GM12878 (cell line): ENCODE measurements around the gene FAM9C. TPM values are rescaled to one million over a fixed set of nuclear protein-coding genes. Genes with fewer than 3 reads are reported as not detected.

ENCODE experiments used
- BCLAF1 ChIP-seq: fragments of 450-650 bp; IDR thresholded peaks from 2 replicates; pipeline ENCODE4 v1.6.1; 2017; ENCODE audit warnings: antibody characterized with exemption, mild to moderate bottlenecking, moderate library complexity
- BMI1 ChIP-seq: fragments of 450-650 bp; IDR thresholded peaks from 2 replicates; pipeline ENCODE4 v1.6.1; 2016; ENCODE audit warnings: mild to moderate bottlenecking, moderate library complexity, borderline replicate concordance
- FOS ChIP-seq: IDR thresholded peaks from 3 replicates; pipeline ENCODE4 v1.6.1; 2011; ENCODE audit warnings: borderline replicate concordance; ENCODE audit not compliant: insufficient read length; ENCODE audit errors: extremely low read depth
- IKZF2 ChIP-seq, 2 experiments: fragments of 450-650 bp; IDR thresholded peaks; 2 replicates each; pipeline ENCODE4 v1.6.1; 2017; ENCODE audit warnings: mild to moderate bottlenecking in 2 of 2, moderate library complexity in 2 of 2
- JUNB ChIP-seq: IDR thresholded peaks from 2 replicates; pipeline ENCODE4 v1.6.1; 2016; ENCODE audit warnings: antibody characterized with exemption, mild to moderate bottlenecking
- MTA2 ChIP-seq: fragments of 450-650 bp; IDR thresholded peaks from 2 replicates; pipeline ENCODE4 v1.6.1; 2016; ENCODE audit warnings: low read depth, mild to moderate bottlenecking, moderate library complexity
- NFXL1 ChIP-seq: fragments of 450-650 bp; IDR thresholded peaks from 2 replicates; pipeline ENCODE4 v1.6.1; 2017; ENCODE audit warnings: antibody characterized with exemption, mild to moderate bottlenecking, borderline replicate concordance
- POLR2AphosphoS5 ChIP-seq: IDR thresholded peaks from 2 replicates; pipeline ENCODE4 v1.6.1; 2011; ENCODE audit warnings: mild to moderate bottlenecking, low read length, inconsistent platforms
- RELB ChIP-seq: fragments of 450-650 bp; IDR thresholded peaks from 2 replicates; pipeline ENCODE4 v1.6.1; 2017; ENCODE audit warnings: low read depth, mild to moderate bottlenecking, moderate library complexity
- RUNX3 ChIP-seq: IDR thresholded peaks from 2 replicates; pipeline ENCODE4 v1.6.1; 2012; ENCODE audit warnings: low read length, inconsistent platforms
- SREBF1 ChIP-seq: IDR thresholded peaks from 2 replicates; pipeline ENCODE4 v1.6.1; 2012; ENCODE audit warnings: mild to moderate bottlenecking, low read length
- SUPT20H ChIP-seq: IDR thresholded peaks from 2 replicates; pipeline ENCODE4 v1.6.1; 2011; ENCODE audit warnings: low read depth, mild to moderate bottlenecking, low read length, moderate library complexity, borderline replicate concordance; ENCODE audit not compliant: control insufficient read depth
- TCF7 ChIP-seq: IDR thresholded peaks from 2 replicates; pipeline ENCODE4 v1.6.1; 2014; ENCODE audit warnings: antibody characterized with exemption, borderline replicate concordance
- USF2 ChIP-seq: IDR thresholded peaks from 2 replicates; pipeline ENCODE4 v1.6.1; 2011; ENCODE audit warnings: low read depth, low read length, improper control_type of control experiment, borderline replicate concordance
- ZBTB11 ChIP-seq: fragments of 450-650 bp; formaldehyde crosslinking; IDR thresholded peaks from 2 replicates; pipeline ENCODE4 v1.5.0; 2022; ENCODE audit warnings: mild to moderate bottlenecking, missing genetic modification characterization
- ZNF207 ChIP-seq: fragments of 450-650 bp; IDR thresholded peaks from 2 replicates; pipeline ENCODE4 v1.6.1; 2014; ENCODE audit warnings: antibody characterized with exemption, mild to moderate bottlenecking, borderline replicate concordance
- ZNF622 ChIP-seq: fragments of 450-650 bp; IDR thresholded peaks from 2 replicates; pipeline ENCODE4 v1.6.1; 2017; ENCODE audit warnings: mild to moderate bottlenecking, inconsistent platforms
- ZSCAN29 ChIP-seq: fragments of 450-650 bp; IDR thresholded peaks from 2 replicates; pipeline ENCODE4 v1.6.1; 2017; ENCODE audit warnings: mild to moderate bottlenecking, moderate library complexity
- polyA plus RNA-seq, 11 experiments: library from polyadenylated mRNA; depleted of rRNA in 4 of 11; unstranded in 6 of 11; stranded (reverse) in 5 of 11; fragments of >200 nt; fragmentation: Nextera tagmentation in 4 of 11; fragmentation: Illumina TruSeq in 1 of 11; extraction: Ambion mirVana in 4 of 11; extraction: Trizol in 1 of 11; gene quantifications; 1 replicate in 1 of 11; 2 replicates in 10 of 11; pipeline versions ENCODE4 v1.2.1 to v1.2.3, GENCODE V29; 2011 to 2016; ENCODE audit warnings: inconsistent platforms in 2 of 11, missing spikeins in 2 of 11, low read depth in 1 of 11
- total RNA-seq, 4 experiments: library from RNA; depleted of rRNA in 3 of 4; stranded (reverse); fragments of >200 nt in 3 of 4; fragmentation: Illumina TruSeq in 1 of 4; extraction: Trizol in 1 of 4; gene quantifications; 2 replicates each; pipeline versions ENCODE4 v1.2.1 to v1.2.3, GENCODE V29; 2013 to 2021

The FAM9C gene
- total and polyA plus RNA-seq, 10 of the 15 experiments (the other 5 are each of a cell fraction or from before 2014, with no cell fraction given): 0.01 to 0.03 TPM; not detected in 8

- TF ChIP-seq ZSCAN29 (no peak), MTA2 (peak; percentile 67), ZNF207 (no peak), NFXL1 (no peak), BMI1 (no peak), FOS (no peak), IKZF2 (IDR thresholded peaks at IDR 0.05) (peak; percentile 89 to 92), JUNB (no peak; the same call in 1 of the 2 replicates), SREBF1 (no peak), SUPT20H (no peak), RELB (peak; percentile 83), BCLAF1 (no peak), ZNF622 (no peak), TCF7 (no peak), USF2 (no peak), POLR2AphosphoS5 (peak; percentile 63), ZBTB11 (CRISPR knock-in tag) (no peak), RUNX3 (peak; percentile 69)
Observed at GRCh38 chrX:13074297-13075262, 30.2 kb upstream of the FAM9C start (continued).
